Mammary epithelial cell (primary cell): Measurements from ENCODE around the gene ELMO1.

Experiments
- CTCF ChIP-seq, 2 donors: IDR thresholded peaks in 1 of 2; conservative IDR thresholded peaks in 1 of 2; 2 replicates each; pipeline ENCODE4 v1.5.1; 2011 to 2012; ENCODE audit warnings: inconsistent platforms in 2 of 2, low read length in 2 of 2, mild to moderate bottlenecking in 2 of 2, control low read depth in 1 of 2, low read depth in 1 of 2; ENCODE audit not compliant: insufficient read depth in 1 of 2; ENCODE audit errors: extremely low read depth in 1 of 2
- EZH2 ChIP-seq: IDR thresholded peaks from 2 replicates; pipeline ENCODE4 v1.6.1; 2012; ENCODE audit warnings: low read length, inconsistent platforms, borderline replicate concordance

GRCh38 chr7:37395618-37396259 lies 52.9 kb downstream of the ELMO1 start:
- TF ChIP-seq EZH2 (no peak), CTCF (conservative IDR thresholded peaks at IDR 0.05 in 1 of 2, IDR thresholded peaks at IDR 0.05 in 1 of 2; ENCODE audit: extremely low read depth in 1 of 2, insufficient read depth in 1 of 2, low read depth in 1 of 2, low read length in 2 of 2) (no peak)
